GM12878 (cell line): ENCODE results near the gene NPBWR2. TPM values are rescaled to one million over a fixed set of nuclear protein-coding genes. Genes with fewer than 3 reads are reported as not detected.

Source experiments
- microRNA-seq: library from miRNA; unstranded; fragments of <30 nt; microRNA quantifications from one replicate; pipeline ENCODE4, GENCODE V29; 2018
- polyA plus RNA-seq, 11 experiments: library from polyadenylated mRNA; depleted of rRNA in 4 of 11; unstranded in 6 of 11; stranded (reverse) in 5 of 11; fragments of >200 nt; fragmentation: Nextera tagmentation in 4 of 11; fragmentation: Illumina TruSeq in 1 of 11; extraction: Ambion mirVana in 4 of 11; extraction: Trizol in 1 of 11; gene quantifications; 1 replicate in 1 of 11; 2 replicates in 10 of 11; pipeline versions ENCODE4 v1.2.1 to v1.2.3, GENCODE V29; 2011 to 2016; ENCODE audit warnings: inconsistent platforms in 2 of 11, missing spikeins in 2 of 11, low read depth in 1 of 11
- small RNA-seq: library from RNA; depleted of rRNA; stranded (forward); fragments of <200 nt; gene quantifications from one replicate; pipeline ENCODE3, GENCODE V24; 2014
- total RNA-seq, 4 experiments: library from RNA; depleted of rRNA in 3 of 4; stranded (reverse); fragments of >200 nt in 3 of 4; fragmentation: Illumina TruSeq in 1 of 4; extraction: Trizol in 1 of 4; gene quantifications; 2 replicates each; pipeline versions ENCODE4 v1.2.1 to v1.2.3, GENCODE V29; 2013 to 2021

The NPBWR2 gene
- total and polyA plus RNA-seq, 10 of the 15 experiments (the other 5 are each of a cell fraction or from before 2014, with no cell fraction given), result not detected

Small RNA genes lying within 50 kb of the gene (microRNA-seq; reads per million reads assigned to microRNA genes)
- gene MIR6813, result 2.4 reads per million, percentile 9 among the genes with 10 or more reads in this experiment

Small RNA genes lying within 50 kb of the gene (small RNA-seq; reads per million reads assigned to genes)
- gene AL355803.1 (not detected), gene MIR6813 (0.31 reads per million)

Other genes with a start within 250 kb of the NPBWR2 start
Only the 7 nearest of the 15 such genes appear.
- gene C20orf204, start 71.4 kb downstream of the NPBWR2 start, total RNA-seq (2014; rRNA removed), result 32.4 and 39.5 TPM in 2 replicates
- 3.6 and 4.4 TPM in 2 replicates for gene C20orf204, start 71.4 kb downstream of the NPBWR2 start, total RNA-seq (2014; rRNA removed; fragmentation: Illumina TruSeq; extraction: Trizol)
- 49.1 and 56.0 TPM in 2 replicates for gene C20orf204, start 71.4 kb downstream of the NPBWR2 start, total RNA-seq (2021)
- gene C20orf204, start 71.4 kb downstream of the NPBWR2 start, polyA plus RNA-seq (2011; rRNA removed), result 2.9 and 6.9 TPM in 2 replicates
- gene C20orf204, start 71.4 kb downstream of the NPBWR2 start, polyA plus RNA-seq (2014; fragmentation: Illumina TruSeq; extraction: Trizol), result 0.48 and 1.6 TPM in 2 replicates
- gene C20orf204, start 71.4 kb downstream of the NPBWR2 start, polyA plus RNA-seq (2014; fragmentation: Nextera tagmentation; extraction: Ambion mirVana), result under 1 TPM; 0.24 to 0.38 TPM
- gene C20orf204, start 71.4 kb downstream of the NPBWR2 start, polyA plus RNA-seq (2014; rRNA removed), result 37.1 and 42.9 TPM in 2 replicates
- 10 to 100 TPM; 17.9 to 20.4 TPM for gene C20orf204, start 71.4 kb downstream of the NPBWR2 start, polyA plus RNA-seq (2016; fragmentation: Nextera tagmentation; extraction: Ambion mirVana)
- gene SOX18, start 57.9 kb downstream of the NPBWR2 start, total RNA-seq (2014; rRNA removed), result 0.16 and 0.28 TPM in 2 replicates
- gene SOX18, start 57.9 kb downstream of the NPBWR2 start, total RNA-seq (2014; rRNA removed; fragmentation: Illumina TruSeq; extraction: Trizol), result 0.09 TPM in 2 replicates
- 5.6 TPM in 2 replicates for gene SOX18, start 57.9 kb downstream of the NPBWR2 start, total RNA-seq (2021)
- 0.24 and 0.53 TPM in 2 replicates for gene SOX18, start 57.9 kb downstream of the NPBWR2 start, polyA plus RNA-seq (2011; rRNA removed)
- not detected in 2 replicates for gene SOX18, start 57.9 kb downstream of the NPBWR2 start, polyA plus RNA-seq (2014; fragmentation: Illumina TruSeq; extraction: Trizol)
- under 1 TPM; 0.05 TPM for gene SOX18, start 57.9 kb downstream of the NPBWR2 start, polyA plus RNA-seq (2014; fragmentation: Nextera tagmentation; extraction: Ambion mirVana)
- 2.1 and 2.2 TPM in 2 replicates for gene SOX18, start 57.9 kb downstream of the NPBWR2 start, polyA plus RNA-seq (2014; rRNA removed)
- gene SOX18, start 57.9 kb downstream of the NPBWR2 start, polyA plus RNA-seq (2016; fragmentation: Nextera tagmentation; extraction: Ambion mirVana), result not detected
- gene TCEA2, start 44.4 kb downstream of the NPBWR2 start, total RNA-seq (2014; rRNA removed), result 13.4 and 17.2 TPM in 2 replicates
- 8.8 and 9.3 TPM in 2 replicates for gene TCEA2, start 44.4 kb downstream of the NPBWR2 start, total RNA-seq (2014; rRNA removed; fragmentation: Illumina TruSeq; extraction: Trizol)
- gene TCEA2, start 44.4 kb downstream of the NPBWR2 start, total RNA-seq (2021), result 38.0 and 42.5 TPM in 2 replicates
- 11.4 and 13.2 TPM in 2 replicates for gene TCEA2, start 44.4 kb downstream of the NPBWR2 start, polyA plus RNA-seq (2011; rRNA removed)
- 2.8 and 10.8 TPM in 2 replicates for gene TCEA2, start 44.4 kb downstream of the NPBWR2 start, polyA plus RNA-seq (2014; fragmentation: Illumina TruSeq; extraction: Trizol)
- 10 to 100 TPM in 1 of 2 experiments, 1 to 10 TPM in 1; 3.4 to 12.3 TPM for gene TCEA2, start 44.4 kb downstream of the NPBWR2 start, polyA plus RNA-seq (2014; fragmentation: Nextera tagmentation; extraction: Ambion mirVana)
- 17.8 and 26.0 TPM in 2 replicates for gene TCEA2, start 44.4 kb downstream of the NPBWR2 start, polyA plus RNA-seq (2014; rRNA removed)
- 10 to 100 TPM; 21.2 to 22.0 TPM for gene TCEA2, start 44.4 kb downstream of the NPBWR2 start, polyA plus RNA-seq (2016; fragmentation: Nextera tagmentation; extraction: Ambion mirVana)
- 56.0 and 62.4 TPM in 2 replicates for gene RGS19, start 28.0 kb downstream of the NPBWR2 start, total RNA-seq (2014; rRNA removed)
- 15.2 and 15.3 TPM in 2 replicates for gene RGS19, start 28.0 kb downstream of the NPBWR2 start, total RNA-seq (2014; rRNA removed; fragmentation: Illumina TruSeq; extraction: Trizol)
- 47.1 and 51.0 TPM in 2 replicates for gene RGS19, start 28.0 kb downstream of the NPBWR2 start, total RNA-seq (2021)
- 22.6 and 34.7 TPM in 2 replicates for gene RGS19, start 28.0 kb downstream of the NPBWR2 start, polyA plus RNA-seq (2011; rRNA removed)
- gene RGS19, start 28.0 kb downstream of the NPBWR2 start, polyA plus RNA-seq (2014; fragmentation: Illumina TruSeq; extraction: Trizol), result 4.7 and 9.6 TPM in 2 replicates
- gene RGS19, start 28.0 kb downstream of the NPBWR2 start, polyA plus RNA-seq (2014; fragmentation: Nextera tagmentation; extraction: Ambion mirVana), result 1 to 10 TPM in 1 of 2 experiments, under 1 TPM in 1; 0.82 to 3.3 TPM
- gene RGS19, start 28.0 kb downstream of the NPBWR2 start, polyA plus RNA-seq (2014; rRNA removed), result 61.4 and 64.3 TPM in 2 replicates
- gene RGS19, start 28.0 kb downstream of the NPBWR2 start, polyA plus RNA-seq (2016; fragmentation: Nextera tagmentation; extraction: Ambion mirVana), result 10 to 100 TPM; 45.0 to 53.5 TPM
- gene OPRL1, start 27.5 kb downstream of the NPBWR2 start, total RNA-seq (2014; rRNA removed), result 0.34 and 0.38 TPM in 2 replicates
- gene OPRL1, start 27.5 kb downstream of the NPBWR2 start, total RNA-seq (2014; rRNA removed; fragmentation: Illumina TruSeq; extraction: Trizol), result 0.09 and 0.14 TPM in 2 replicates
- gene OPRL1, start 27.5 kb downstream of the NPBWR2 start, total RNA-seq (2021), result 0.41 and 0.51 TPM in 2 replicates
- 0.14 and 0.38 TPM in 2 replicates for gene OPRL1, start 27.5 kb downstream of the NPBWR2 start, polyA plus RNA-seq (2011; rRNA removed)
- 0.15 TPM in 1 of 2 replicates, not detected in the other for gene OPRL1, start 27.5 kb downstream of the NPBWR2 start, polyA plus RNA-seq (2014; fragmentation: Illumina TruSeq; extraction: Trizol)
- under 1 TPM in 1 of 2 experiments, not detected in 1; 0.04 TPM for gene OPRL1, start 27.5 kb downstream of the NPBWR2 start, polyA plus RNA-seq (2014; fragmentation: Nextera tagmentation; extraction: Ambion mirVana)
- 0.27 and 0.36 TPM in 2 replicates for gene OPRL1, start 27.5 kb downstream of the NPBWR2 start, polyA plus RNA-seq (2014; rRNA removed)
- under 1 TPM; 0.12 to 0.24 TPM for gene OPRL1, start 27.5 kb downstream of the NPBWR2 start, polyA plus RNA-seq (2016; fragmentation: Nextera tagmentation; extraction: Ambion mirVana)
- not detected in 2 replicates for gene LKAAEAR1, start 23.2 kb downstream of the NPBWR2 start, total RNA-seq (2014; rRNA removed)
- not detected in 2 replicates for gene LKAAEAR1, start 23.2 kb downstream of the NPBWR2 start, total RNA-seq (2014; rRNA removed; fragmentation: Illumina TruSeq; extraction: Trizol)
- gene LKAAEAR1, start 23.2 kb downstream of the NPBWR2 start, total RNA-seq (2021), result not detected in 2 replicates
- not detected in 2 replicates for gene LKAAEAR1, start 23.2 kb downstream of the NPBWR2 start, polyA plus RNA-seq (2011; rRNA removed)
- gene LKAAEAR1, start 23.2 kb downstream of the NPBWR2 start, polyA plus RNA-seq (2014; fragmentation: Illumina TruSeq; extraction: Trizol), result not detected in 2 replicates
- gene LKAAEAR1, start 23.2 kb downstream of the NPBWR2 start, polyA plus RNA-seq (2014; fragmentation: Nextera tagmentation; extraction: Ambion mirVana), result not detected
- gene LKAAEAR1, start 23.2 kb downstream of the NPBWR2 start, polyA plus RNA-seq (2014; rRNA removed), result not detected in 2 replicates
- gene LKAAEAR1, start 23.2 kb downstream of the NPBWR2 start, polyA plus RNA-seq (2016; fragmentation: Nextera tagmentation; extraction: Ambion mirVana), result not detected
- gene MYT1, start 56.9 kb upstream of the NPBWR2 start, total RNA-seq (2014; rRNA removed), result not detected in 2 replicates
- gene MYT1, start 56.9 kb upstream of the NPBWR2 start, total RNA-seq (2014; rRNA removed; fragmentation: Illumina TruSeq; extraction: Trizol), result not detected in 2 replicates
- not detected in 2 replicates for gene MYT1, start 56.9 kb upstream of the NPBWR2 start, total RNA-seq (2021)
- 0.10 and 0.16 TPM in 2 replicates for gene MYT1, start 56.9 kb upstream of the NPBWR2 start, polyA plus RNA-seq (2011; rRNA removed)
- gene MYT1, start 56.9 kb upstream of the NPBWR2 start, polyA plus RNA-seq (2014; fragmentation: Illumina TruSeq; extraction: Trizol), result 0.01 TPM in 1 of 2 replicates, not detected in the other
- gene MYT1, start 56.9 kb upstream of the NPBWR2 start, polyA plus RNA-seq (2014; fragmentation: Nextera tagmentation; extraction: Ambion mirVana), result not detected
- gene MYT1, start 56.9 kb upstream of the NPBWR2 start, polyA plus RNA-seq (2014; rRNA removed), result not detected in 2 replicates
- gene MYT1, start 56.9 kb upstream of the NPBWR2 start, polyA plus RNA-seq (2016; fragmentation: Nextera tagmentation; extraction: Ambion mirVana), result not detected